HepG2 (cell line): ENCODE results near the gene URGCP. TPM values are rescaled to one million over a fixed set of nuclear protein-coding genes. Genes with fewer than 3 reads are reported as not detected.
A peak's percentile ranks its signal among the peaks of the same experiment; 100 is the strongest.

Source experiments
- ATAD3A ChIP-seq: sonication (generic); formaldehyde crosslinking; IDR thresholded peaks from 2 replicates; pipeline ENCODE4 v1.4.0; 2020; ENCODE audit warnings: missing genetic modification reagents
- ATF7 ChIP-seq, 2 experiments: fragments of 450-650 bp in 1 of 2; sonication (generic) in 1 of 2; formaldehyde crosslinking in 1 of 2; IDR thresholded peaks; 2 replicates each; pipeline versions ENCODE4 v1.4.0 to v1.6.1; 2016 to 2020; ENCODE audit warnings: antibody characterized with exemption in 1 of 2, mild to moderate bottlenecking in 1 of 2, missing genetic modification reagents in 1 of 2
- ATM ChIP-seq: fragments of 450-650 bp; IDR thresholded peaks from 2 replicates; pipeline ENCODE4 v1.7.1; 2017; ENCODE audit warnings: mild to moderate bottlenecking, borderline replicate concordance
- ELF4 ChIP-seq: sonication (generic); formaldehyde crosslinking; IDR thresholded peaks from 2 replicates; pipeline ENCODE4 v1.5.0; 2020; ENCODE audit warnings: missing genetic modification reagents, mild to moderate bottlenecking, moderate library complexity, borderline replicate concordance
- MAFF ChIP-seq: IDR thresholded peaks from 2 replicates; pipeline ENCODE4 v1.6.1; 2011; ENCODE audit warnings: low read depth, low read length, improper control_type of control experiment
- MED13 ChIP-seq: sonication (generic); formaldehyde crosslinking; IDR thresholded peaks from 2 replicates; pipeline ENCODE4 v1.5.0; 2020; ENCODE audit warnings: missing genetic modification reagents
- PTBP1 ChIP-seq: fragments of 200-400 bp; formaldehyde crosslinking; IDR thresholded peaks from 2 replicates; pipeline ENCODE4 v1.6.1; 2018; ENCODE audit warnings: low read length, low read depth; ENCODE audit not compliant: poor library complexity, severe bottlenecking
- RBFOX2 ChIP-seq: fragments of 200-400 bp; formaldehyde crosslinking; IDR thresholded peaks from 2 replicates; pipeline ENCODE4 v1.6.1; 2017; ENCODE audit warnings: low read depth, mild to moderate bottlenecking, low read length
- SOX13 ChIP-seq, 3 experiments: fragments of 450-650 bp in 1 of 3; sonication (generic) in 1 of 3; formaldehyde crosslinking in 1 of 3; IDR thresholded peaks in 2 of 3; conservative IDR thresholded peaks in 1 of 3; 2 replicates each; pipeline versions ENCODE4 v1.5.0 to v1.6.1; 2016 to 2020; ENCODE audit warnings: antibody characterized with exemption in 1 of 3, mild to moderate bottlenecking in 1 of 3, missing compliant biosample characterization in 1 of 3, missing genetic modification reagents in 1 of 3, moderate library complexity in 1 of 3
- ZMYM2 ChIP-seq: sonication (generic); formaldehyde crosslinking; IDR thresholded peaks from 2 replicates; pipeline ENCODE4 v1.8.0; 2022; ENCODE audit warnings: mild to moderate bottlenecking, missing genetic modification reagents
- ZSCAN29 ChIP-seq: sonication (generic); formaldehyde crosslinking; conservative IDR thresholded peaks from 2 replicates; pipeline ENCODE4 v1.4.0; 2020; ENCODE audit warnings: mild to moderate bottlenecking, missing genetic modification reagents
- polyA plus RNA-seq, 8 experiments: library from polyadenylated mRNA; depleted of rRNA in 3 of 8; stranded (reverse) in 7 of 8; unstranded in 1 of 8; fragments of >200 nt; fragmentation: Illumina TruSeq in 4 of 8; extraction: Trizol in 4 of 8; gene quantifications; 2 replicates each; pipeline versions ENCODE4 v1.2.1 to v1.2.3, GENCODE V29; 2011 to 2016; ENCODE audit warnings: low read depth in 4 of 8, missing spikeins in 1 of 8, mixed read lengths in 1 of 8; ENCODE audit not compliant: insufficient read depth in 1 of 8
- total RNA-seq, 5 experiments: library from RNA; depleted of rRNA; stranded (reverse); fragments of >200 nt; fragmentation: Illumina TruSeq; extraction: Trizol; gene quantifications; 2 replicates each; pipeline ENCODE4 v1.2.3, GENCODE V29; 2016; ENCODE audit warnings: low read depth in 1 of 5
- TF ChIP-seq, protein P1 (sequence below): sonication (generic); formaldehyde crosslinking; conservative IDR thresholded peaks from 2 replicates; pipeline ENCODE4 v1.4.0; 2020; ENCODE audit warnings: missing genetic modification reagents
- TF ChIP-seq, protein P2 (sequence below): sonication (generic); formaldehyde crosslinking; IDR thresholded peaks from 2 replicates; pipeline ENCODE4 v1.5.0; 2020; ENCODE audit warnings: missing genetic modification reagents
- TF ChIP-seq, protein P3 (sequence below): fragments of 450-650 bp; IDR thresholded peaks from 2 replicates; pipeline ENCODE4 v1.6.1; 2017; ENCODE audit warnings: mild to moderate bottlenecking
- TF ChIP-seq, protein P4 (sequence below): sonication (generic); formaldehyde crosslinking; IDR thresholded peaks from 2 replicates; pipeline ENCODE4 v1.8.0; 2022; ENCODE audit warnings: missing genetic modification reagents, low read depth, mild to moderate bottlenecking, borderline replicate concordance
- TF ChIP-seq, protein P5 (sequence below): sonication (generic); formaldehyde crosslinking; IDR thresholded peaks from 2 replicates; pipeline ENCODE4 v1.5.0; 2020; ENCODE audit warnings: mild to moderate bottlenecking, missing genetic modification reagents
- TF ChIP-seq, protein P6 (sequence below): sonication (generic); formaldehyde crosslinking; IDR thresholded peaks from 2 replicates; pipeline ENCODE4 v1.5.1; 2020; ENCODE audit warnings: missing genetic modification reagents, mild to moderate bottlenecking, borderline replicate concordance

Gene URGCP
- total and polyA plus RNA-seq, 2 of the 13 experiments (the other 11 are each of a cell fraction or from before 2014, with no cell fraction given), result 22.3 to 25.8 TPM

DNA sequence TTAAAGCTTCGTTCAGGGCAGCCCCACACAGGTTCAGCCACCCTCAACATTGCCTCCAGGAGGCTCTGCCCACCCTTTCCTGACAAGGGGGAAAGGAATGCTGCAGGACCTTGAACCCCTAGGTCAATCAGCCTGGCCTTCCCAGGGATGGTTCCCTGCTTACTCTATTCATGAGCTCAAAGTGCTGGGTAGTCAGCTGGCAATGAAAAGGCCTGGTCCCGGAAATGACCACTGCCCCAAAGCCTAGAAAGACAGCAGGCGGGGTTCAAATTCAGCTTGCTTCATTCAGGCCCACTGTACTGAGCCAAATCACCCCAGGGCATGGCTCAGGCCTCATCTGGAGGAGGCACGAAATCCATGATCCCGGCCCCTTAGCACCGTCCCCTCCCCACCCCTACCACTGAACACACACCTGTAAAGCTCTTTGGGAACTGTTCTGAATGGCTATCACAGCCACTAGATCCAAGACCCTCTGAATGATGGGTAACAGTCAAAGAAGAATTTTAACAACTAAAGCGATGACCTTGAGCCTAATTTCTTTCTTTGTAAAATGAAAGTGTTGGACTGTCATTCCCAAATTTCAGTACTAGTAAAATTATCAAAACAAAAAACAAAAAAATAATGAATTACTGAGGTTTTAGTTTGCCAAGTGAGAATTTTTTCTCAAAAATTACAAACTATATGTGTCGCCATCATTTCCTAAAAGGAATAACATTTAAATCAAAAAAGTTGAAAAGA, 1.0 kb downstream of the URGCP start (continued):
- TF ChIP-seq ATM (no peak), SOX13 (IDR thresholded peaks at IDR 0.05) (peak; percentile 59; the same call in 1 of the 2 replicates), SOX13 (CRISPR knock-in tag; conservative IDR thresholded peaks at IDR 0.05 in 1 of 2, IDR thresholded peaks at IDR 0.05 in 1 of 2) (peak in 1 of 2 experiments; percentile 80; a peak in 2 of 4 replicates), ATF7 (IDR thresholded peaks at IDR 0.05) (no peak), ATF7 (CRISPR knock-in tag; IDR thresholded peaks at IDR 0.05) (peak; percentile 66; the same call in 1 of the 2 replicates), PTBP1 (no peak), RBFOX2 (no peak), MED13 (CRISPR knock-in tag) (no peak), ZMYM2 (CRISPR knock-in tag) (0 out of 2 replicates have a peak, but pooled peaks have one; percentile 51), ZSCAN29 (CRISPR knock-in tag) (0 out of 2 replicates have a peak, but pooled peaks have one; percentile 19), ELF4 (no peak; the same call in 1 of the 2 replicates), ATAD3A (CRISPR knock-in tag) (no peak), MAFF (no peak)
- TF ChIP-seq, protein P1, sequence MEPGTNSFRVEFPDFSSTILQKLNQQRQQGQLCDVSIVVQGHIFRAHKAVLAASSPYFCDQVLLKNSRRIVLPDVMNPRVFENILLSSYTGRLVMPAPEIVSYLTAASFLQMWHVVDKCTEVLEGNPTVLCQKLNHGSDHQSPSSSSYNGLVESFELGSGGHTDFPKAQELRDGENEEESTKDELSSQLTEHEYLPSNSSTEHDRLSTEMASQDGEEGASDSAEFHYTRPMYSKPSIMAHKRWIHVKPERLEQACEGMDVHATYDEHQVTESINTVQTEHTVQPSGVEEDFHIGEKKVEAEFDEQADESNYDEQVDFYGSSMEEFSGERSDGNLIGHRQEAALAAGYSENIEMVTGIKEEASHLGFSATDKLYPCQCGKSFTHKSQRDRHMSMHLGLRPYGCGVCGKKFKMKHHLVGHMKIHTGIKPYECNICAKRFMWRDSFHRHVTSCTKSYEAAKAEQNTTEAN (CRISPR knock-in tag), result no peak; the same call in 1 of the 2 replicates
- TF ChIP-seq, protein P2, sequence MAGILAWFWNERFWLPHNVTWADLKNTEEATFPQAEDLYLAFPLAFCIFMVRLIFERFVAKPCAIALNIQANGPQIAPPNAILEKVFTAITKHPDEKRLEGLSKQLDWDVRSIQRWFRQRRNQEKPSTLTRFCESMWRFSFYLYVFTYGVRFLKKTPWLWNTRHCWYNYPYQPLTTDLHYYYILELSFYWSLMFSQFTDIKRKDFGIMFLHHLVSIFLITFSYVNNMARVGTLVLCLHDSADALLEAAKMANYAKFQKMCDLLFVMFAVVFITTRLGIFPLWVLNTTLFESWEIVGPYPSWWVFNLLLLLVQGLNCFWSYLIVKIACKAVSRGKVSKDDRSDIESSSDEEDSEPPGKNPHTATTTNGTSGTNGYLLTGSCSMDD, result no peak
- TF ChIP-seq, protein P3, sequence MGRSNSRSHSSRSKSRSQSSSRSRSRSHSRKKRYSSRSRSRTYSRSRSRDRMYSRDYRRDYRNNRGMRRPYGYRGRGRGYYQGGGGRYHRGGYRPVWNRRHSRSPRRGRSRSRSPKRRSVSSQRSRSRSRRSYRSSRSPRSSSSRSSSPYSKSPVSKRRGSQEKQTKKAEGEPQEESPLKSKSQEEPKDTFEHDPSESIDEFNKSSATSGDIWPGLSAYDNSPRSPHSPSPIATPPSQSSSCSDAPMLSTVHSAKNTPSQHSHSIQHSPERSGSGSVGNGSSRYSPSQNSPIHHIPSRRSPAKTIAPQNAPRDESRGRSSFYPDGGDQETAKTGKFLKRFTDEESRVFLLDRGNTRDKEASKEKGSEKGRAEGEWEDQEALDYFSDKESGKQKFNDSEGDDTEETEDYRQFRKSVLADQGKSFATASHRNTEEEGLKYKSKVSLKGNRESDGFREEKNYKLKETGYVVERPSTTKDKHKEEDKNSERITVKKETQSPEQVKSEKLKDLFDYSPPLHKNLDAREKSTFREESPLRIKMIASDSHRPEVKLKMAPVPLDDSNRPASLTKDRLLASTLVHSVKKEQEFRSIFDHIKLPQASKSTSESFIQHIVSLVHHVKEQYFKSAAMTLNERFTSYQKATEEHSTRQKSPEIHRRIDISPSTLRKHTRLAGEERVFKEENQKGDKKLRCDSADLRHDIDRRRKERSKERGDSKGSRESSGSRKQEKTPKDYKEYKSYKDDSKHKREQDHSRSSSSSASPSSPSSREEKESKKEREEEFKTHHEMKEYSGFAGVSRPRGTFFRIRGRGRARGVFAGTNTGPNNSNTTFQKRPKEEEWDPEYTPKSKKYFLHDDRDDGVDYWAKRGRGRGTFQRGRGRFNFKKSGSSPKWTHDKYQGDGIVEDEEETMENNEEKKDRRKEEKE, result no peak
- TF ChIP-seq, protein P4, sequence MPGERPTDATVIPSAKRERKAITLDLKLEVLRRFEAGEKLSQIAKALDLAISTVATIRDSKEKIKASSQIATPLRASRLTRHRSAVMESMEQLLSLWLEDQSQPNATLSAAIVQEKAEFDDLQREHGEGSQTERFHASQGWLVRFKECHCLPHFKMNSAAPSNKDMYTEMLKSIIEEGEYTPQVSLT, result no peak
- TF ChIP-seq, protein P5, sequence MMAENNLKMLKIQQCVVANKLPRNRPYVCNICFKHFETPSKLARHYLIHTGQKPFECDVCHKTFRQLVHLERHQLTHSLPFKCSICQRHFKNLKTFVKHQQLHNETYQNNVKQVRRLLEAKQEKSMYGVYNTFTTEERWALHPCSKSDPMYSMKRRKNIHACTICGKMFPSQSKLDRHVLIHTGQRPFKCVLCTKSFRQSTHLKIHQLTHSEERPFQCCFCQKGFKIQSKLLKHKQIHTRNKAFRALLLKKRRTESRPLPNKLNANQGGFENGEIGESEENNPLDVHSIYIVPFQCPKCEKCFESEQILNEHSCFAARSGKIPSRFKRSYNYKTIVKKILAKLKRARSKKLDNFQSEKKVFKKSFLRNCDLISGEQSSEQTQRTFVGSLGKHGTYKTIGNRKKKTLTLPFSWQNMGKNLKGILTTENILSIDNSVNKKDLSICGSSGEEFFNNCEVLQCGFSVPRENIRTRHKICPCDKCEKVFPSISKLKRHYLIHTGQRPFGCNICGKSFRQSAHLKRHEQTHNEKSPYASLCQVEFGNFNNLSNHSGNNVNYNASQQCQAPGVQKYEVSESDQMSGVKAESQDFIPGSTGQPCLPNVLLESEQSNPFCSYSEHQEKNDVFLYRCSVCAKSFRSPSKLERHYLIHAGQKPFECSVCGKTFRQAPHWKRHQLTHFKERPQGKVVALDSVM (CRISPR knock-in tag), result peak; percentile 80
- TF ChIP-seq, protein P6, sequence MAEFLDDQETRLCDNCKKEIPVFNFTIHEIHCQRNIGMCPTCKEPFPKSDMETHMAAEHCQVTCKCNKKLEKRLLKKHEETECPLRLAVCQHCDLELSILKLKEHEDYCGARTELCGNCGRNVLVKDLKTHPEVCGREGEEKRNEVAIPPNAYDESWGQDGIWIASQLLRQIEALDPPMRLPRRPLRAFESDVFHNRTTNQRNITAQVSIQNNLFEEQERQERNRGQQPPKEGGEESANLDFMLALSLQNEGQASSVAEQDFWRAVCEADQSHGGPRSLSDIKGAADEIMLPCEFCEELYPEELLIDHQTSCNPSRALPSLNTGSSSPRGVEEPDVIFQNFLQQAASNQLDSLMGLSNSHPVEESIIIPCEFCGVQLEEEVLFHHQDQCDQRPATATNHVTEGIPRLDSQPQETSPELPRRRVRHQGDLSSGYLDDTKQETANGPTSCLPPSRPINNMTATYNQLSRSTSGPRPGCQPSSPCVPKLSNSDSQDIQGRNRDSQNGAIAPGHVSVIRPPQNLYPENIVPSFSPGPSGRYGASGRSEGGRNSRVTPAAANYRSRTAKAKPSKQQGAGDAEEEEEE (CRISPR knock-in tag), result no peak
